Astrocyte (in vitro differentiated cells and primary cell): ENCODE measurements around the gene ZBTB44. TPM values are rescaled to one million over a fixed set of nuclear protein-coding genes. Genes with fewer than 3 reads are reported as not detected.

Experiments
- DNase-seq: peaks from one replicate; pipeline ENCODE4 v3.0.0-alpha.2; 2010; ENCODE audit warnings: low read depth
- FAIRE-seq: peaks from 2 replicates; lab custom pipeline; 2011; peaks lifted over from hg19 to GRCh38; lab: Jason Lieb, UNC
- H2AFZ ChIP-seq: 2 replicates; pipeline ENCODE4 v1.6.0; 2012; ENCODE audit warnings: low read depth, low read length, inconsistent platforms
- H3K27ac ChIP-seq: 2 replicates; pipeline ENCODE4 v1.5.1; 2011; ENCODE audit warnings: low read depth, low read length, inconsistent platforms
- H3K27me3 ChIP-seq: 2 replicates; pipeline ENCODE4 v1.6.0; 2011; ENCODE audit warnings: low read length, inconsistent platforms; ENCODE audit not compliant: insufficient read depth
- H3K36me3 ChIP-seq: 2 replicates; pipeline ENCODE4 v1.5.1; 2011; ENCODE audit warnings: low read length, inconsistent platforms; ENCODE audit not compliant: insufficient read depth
- H3K4me1 ChIP-seq: 2 replicates; pipeline ENCODE4 v1.5.1; 2011; ENCODE audit warnings: low read length, inconsistent platforms; ENCODE audit not compliant: insufficient read depth
- H3K4me2 ChIP-seq: 2 replicates; pipeline ENCODE4 v1.6.0; 2012; ENCODE audit warnings: low read length, inconsistent platforms
- H3K4me3 ChIP-seq: 2 replicates; pipeline ENCODE4 v1.5.1; 2011; ENCODE audit warnings: low read depth, mild to moderate bottlenecking, low read length, inconsistent platforms; ENCODE audit not compliant: insufficient read depth
- H3K79me2 ChIP-seq: 2 replicates; pipeline ENCODE4 v1.6.0; 2012; ENCODE audit warnings: mild to moderate bottlenecking, low read length, inconsistent platforms; ENCODE audit not compliant: insufficient read depth
- H3K9ac ChIP-seq: 2 replicates; pipeline ENCODE4 v1.6.0; 2012; ENCODE audit warnings: mild to moderate bottlenecking, low read length, inconsistent platforms
- H3K9me3 ChIP-seq: 2 replicates; pipeline ENCODE4 v1.5.1; 2012; ENCODE audit warnings: low read depth, mild to moderate bottlenecking, low read length, inconsistent platforms; ENCODE audit not compliant: insufficient read depth
- H4K20me1 ChIP-seq: 2 replicates; pipeline ENCODE4 v1.6.0; 2012; ENCODE audit warnings: low read length, inconsistent platforms; ENCODE audit not compliant: insufficient read depth
- H3K27ac Mint-ChIP-seq: one replicate; pipeline ENCODE4 v1.8.0; 2021; ENCODE audit warnings: mild to moderate bottlenecking, mixed read lengths; ENCODE audit not compliant: unreplicated experiment
- H3K27me3 Mint-ChIP-seq: one replicate; pipeline ENCODE4 v1.8.0; 2021; ENCODE audit warnings: low read depth, mixed read lengths; ENCODE audit not compliant: unreplicated experiment
- H3K36me3 Mint-ChIP-seq: one replicate; pipeline ENCODE4 v1.8.0; 2021; ENCODE audit warnings: low read depth, mixed read lengths; ENCODE audit not compliant: unreplicated experiment
- H3K4me1 Mint-ChIP-seq: one replicate; pipeline ENCODE4 v1.8.0; 2021; ENCODE audit warnings: low read depth, mixed read lengths; ENCODE audit not compliant: unreplicated experiment
- H3K4me3 Mint-ChIP-seq: one replicate; pipeline ENCODE4 v1.8.0; 2021; ENCODE audit warnings: mild to moderate bottlenecking, moderate library complexity, mixed read lengths; ENCODE audit not compliant: unreplicated experiment
- H3K9me3 Mint-ChIP-seq: one replicate; pipeline ENCODE4 v1.8.0; 2021; ENCODE audit warnings: mild to moderate bottlenecking, mixed read lengths; ENCODE audit not compliant: unreplicated experiment
- EZH2 ChIP-seq: IDR thresholded peaks from 2 replicates; pipeline ENCODE4 v1.6.1; 2012; ENCODE audit warnings: mild to moderate bottlenecking, low read length, inconsistent platforms; ENCODE audit not compliant: insufficient read depth
- total RNA-seq: library from RNA; stranded (reverse); gene quantifications from 2 replicates; pipeline ENCODE4 v1.2.1, GENCODE V29; 2021
- TF ChIP-seq, protein P1 (sequence below): IDR thresholded peaks from 2 replicates; pipeline ENCODE4 v1.5.1; 2011; ENCODE audit warnings: low read depth, mild to moderate bottlenecking, inconsistent platforms, low read length, moderate library complexity; ENCODE audit not compliant: insufficient read depth

The ZBTB44 gene
- total RNA-seq, 1 donor from 2014 or later = 25.3 TPM

DNA sequence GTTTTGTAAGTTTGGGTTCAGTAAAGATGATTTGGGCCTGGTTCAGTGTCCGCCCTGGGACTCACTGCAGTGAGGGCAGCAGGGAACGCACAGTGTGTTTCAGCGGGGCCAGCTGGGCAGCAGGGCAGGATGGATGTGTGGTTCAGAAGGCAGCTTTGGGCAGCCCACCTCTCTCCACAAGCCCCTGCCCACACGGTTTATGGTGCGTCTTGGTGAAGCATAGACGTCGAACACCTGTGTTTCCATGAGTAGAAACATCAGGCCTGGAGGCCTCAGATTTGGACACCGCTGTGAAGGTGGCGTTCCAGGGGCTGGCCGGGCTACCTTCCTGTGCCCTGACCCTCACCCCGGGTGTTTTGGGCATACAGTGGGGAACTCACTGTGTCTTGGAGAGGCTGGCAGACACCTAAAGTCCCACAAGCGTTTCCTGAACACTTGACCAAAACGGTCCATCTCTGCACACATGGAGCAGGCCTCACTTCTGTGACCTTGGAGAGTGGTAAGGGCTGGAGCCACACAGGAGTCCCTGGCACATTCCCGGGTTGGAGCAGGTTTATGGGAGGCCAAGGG, 96.1 kb downstream of the ZBTB44 start:
- no peak for FAIRE-seq

DNA sequence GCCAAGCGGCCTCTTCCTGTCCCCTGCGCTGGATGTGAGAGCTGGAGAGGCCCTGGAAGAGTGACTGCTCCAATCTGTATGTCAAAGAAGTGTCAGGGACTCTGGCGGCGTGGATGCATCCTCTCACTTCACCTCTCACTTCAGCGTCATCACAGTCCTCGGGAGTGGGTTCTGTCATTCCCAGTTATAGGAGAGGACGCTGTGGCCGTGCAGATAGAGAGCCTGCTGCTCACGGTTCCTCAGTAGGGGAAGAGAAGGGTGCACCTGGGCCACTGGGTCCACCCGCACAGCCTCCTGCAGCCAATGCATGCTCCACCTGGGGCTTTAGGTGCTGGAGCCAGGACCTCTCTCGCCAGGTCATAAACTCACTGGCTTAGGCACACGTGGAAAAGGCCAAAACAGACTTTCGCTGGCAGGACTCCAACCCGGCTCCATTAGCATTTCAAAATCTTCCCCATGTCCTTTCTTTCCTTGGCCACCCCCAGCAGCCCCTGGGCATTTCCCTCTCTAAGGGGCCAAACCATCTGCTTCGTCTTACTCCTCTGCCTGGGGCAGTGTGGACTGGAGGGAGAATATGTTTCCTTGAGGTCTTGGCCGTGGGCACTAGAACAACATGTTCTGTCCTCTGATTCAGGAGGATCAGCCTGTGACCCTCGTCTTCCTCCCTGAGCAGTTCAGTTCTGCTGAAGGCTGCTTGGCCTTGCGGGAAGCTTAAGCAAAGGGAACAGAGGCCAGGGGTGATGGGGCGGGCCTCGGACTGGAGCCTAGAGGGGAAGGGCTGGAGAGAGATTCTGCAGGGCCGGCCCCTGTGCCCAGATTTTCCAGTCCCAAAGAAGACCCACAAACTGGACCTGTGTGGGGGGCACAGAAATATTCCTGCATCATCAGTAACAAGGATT, 97.3 kb downstream of the ZBTB44 start:
- Histone ChIP-seq H3K4me2 (no peak overlapping the region), H3K9me3 (no peaks in the 10 kb centered on the region), H3K36me3 (no peaks in the 10 kb centered on the region), H3K79me2 (no peaks in the 10 kb centered on the region), H3K4me3 (no peak overlapping the region), H3K9ac (no peak overlapping the region), H3K27ac (no peak overlapping the region), H4K20me1 (no peaks in the 10 kb centered on the region), H3K27me3 (peaks cover 28% of the 10 kb centered on the region), H3K4me1 (no peaks in the 10 kb centered on the region), H2AFZ (no peak overlapping the region)
- no peak for FAIRE-seq
- Mint-ChIP-seq H3K27ac (no peak overlapping the region), H3K9me3 (peaks cover 7% of the 10 kb centered on the region), H3K36me3 (peaks cover 2% of the 10 kb centered on the region), H3K27me3 (peaks cover 50% of the 10 kb centered on the region), H3K4me3 (no peak overlapping the region), H3K4me1 (no peaks in the 10 kb centered on the region)
- DNase-seq = no peak
- TF ChIP-seq, protein P1, sequence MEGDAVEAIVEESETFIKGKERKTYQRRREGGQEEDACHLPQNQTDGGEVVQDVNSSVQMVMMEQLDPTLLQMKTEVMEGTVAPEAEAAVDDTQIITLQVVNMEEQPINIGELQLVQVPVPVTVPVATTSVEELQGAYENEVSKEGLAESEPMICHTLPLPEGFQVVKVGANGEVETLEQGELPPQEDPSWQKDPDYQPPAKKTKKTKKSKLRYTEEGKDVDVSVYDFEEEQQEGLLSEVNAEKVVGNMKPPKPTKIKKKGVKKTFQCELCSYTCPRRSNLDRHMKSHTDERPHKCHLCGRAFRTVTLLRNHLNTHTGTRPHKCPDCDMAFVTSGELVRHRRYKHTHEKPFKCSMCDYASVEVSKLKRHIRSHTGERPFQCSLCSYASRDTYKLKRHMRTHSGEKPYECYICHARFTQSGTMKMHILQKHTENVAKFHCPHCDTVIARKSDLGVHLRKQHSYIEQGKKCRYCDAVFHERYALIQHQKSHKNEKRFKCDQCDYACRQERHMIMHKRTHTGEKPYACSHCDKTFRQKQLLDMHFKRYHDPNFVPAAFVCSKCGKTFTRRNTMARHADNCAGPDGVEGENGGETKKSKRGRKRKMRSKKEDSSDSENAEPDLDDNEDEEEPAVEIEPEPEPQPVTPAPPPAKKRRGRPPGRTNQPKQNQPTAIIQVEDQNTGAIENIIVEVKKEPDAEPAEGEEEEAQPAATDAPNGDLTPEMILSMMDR = no peak

More for the DNA sequence above, 96.1 kb downstream of the ZBTB44 start:
- no peak overlapping the region for H3K4me3 ChIP-seq
- H3K9ac ChIP-seq = no peak overlapping the region
- Mint-ChIP-seq H3K27me3 (peaks cover 50% of the 10 kb centered on the region), H3K4me1 (no peaks in the 10 kb centered on the region), H3K9me3 (peaks cover 12% of the 10 kb centered on the region), H3K36me3 (peaks cover 2% of the 10 kb centered on the region), H3K27ac (no peak overlapping the region), H3K4me3 (no peak overlapping the region)
- H2AFZ ChIP-seq = no peak overlapping the region
- H3K27ac ChIP-seq = no peak overlapping the region
- H3K36me3 ChIP-seq = no peaks in the 10 kb centered on the region
- peaks cover 24% of the 10 kb centered on the region for H3K27me3 ChIP-seq
- TF ChIP-seq EZH2 = no peak
- no peak overlapping the region for H3K4me2 ChIP-seq
- no peaks in the 10 kb centered on the region for H4K20me1 ChIP-seq
- H3K4me1 ChIP-seq = no peaks in the 10 kb centered on the region
- H3K79me2 ChIP-seq = no peaks in the 10 kb centered on the region
- H3K9me3 ChIP-seq = no peaks in the 10 kb centered on the region
- DNase-seq = no peak

DNA sequence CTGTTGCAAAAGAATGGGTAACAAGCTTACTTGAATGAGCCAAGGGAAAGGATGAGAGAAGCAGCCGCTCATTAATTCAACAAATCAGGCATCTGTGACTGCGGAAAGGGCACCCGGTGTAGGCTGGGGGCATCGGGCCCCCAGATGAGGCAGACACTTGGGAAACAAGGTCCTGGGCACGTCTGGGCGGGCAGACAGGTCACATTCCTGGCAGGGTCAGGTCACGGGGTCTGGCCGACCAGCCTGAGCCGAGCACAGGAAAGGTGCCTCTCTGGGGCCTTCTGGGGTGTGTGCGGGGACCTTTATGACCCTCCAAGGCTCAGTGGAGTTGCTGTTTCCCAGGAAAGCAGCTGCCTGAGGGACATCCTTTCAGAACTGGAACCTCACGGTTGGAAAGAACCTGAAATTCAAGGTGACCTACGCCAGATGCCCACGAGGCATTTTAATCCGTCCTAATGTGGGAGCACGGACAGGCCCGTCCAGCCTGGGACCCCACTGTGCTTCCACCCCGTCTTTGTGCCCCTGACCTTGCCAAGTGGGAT, 98.1 kb downstream of the ZBTB44 start:
- no peaks in the 10 kb centered on the region for H3K36me3 ChIP-seq
- no peaks in the 10 kb centered on the region for H3K4me1 Mint-ChIP-seq
- H3K4me3 ChIP-seq = no peak overlapping the region
- DNase-seq (no peak), FAIRE-seq (no peak)
- H2AFZ ChIP-seq = no peak overlapping the region
- no peak overlapping the region for H3K4me3 Mint-ChIP-seq
- H3K9ac ChIP-seq = no peak overlapping the region
- H3K27ac ChIP-seq = no peak overlapping the region
- H3K9me3 Mint-ChIP-seq = peaks cover 4% of the 10 kb centered on the region
- no peak for TF ChIP-seq EZH2
- TF ChIP-seq, protein P1 = no peak
- peaks cover 51% of the 10 kb centered on the region for H3K27me3 Mint-ChIP-seq
- H3K36me3 Mint-ChIP-seq = peaks cover 2% of the 10 kb centered on the region
- no peaks in the 10 kb centered on the region for H3K9me3 ChIP-seq
- no peak overlapping the region for H3K4me2 ChIP-seq
- H3K27me3 ChIP-seq = peaks cover 36% of the 10 kb centered on the region
- no peaks in the 10 kb centered on the region for H3K79me2 ChIP-seq
- H3K27ac Mint-ChIP-seq = no peak overlapping the region
- no peaks in the 10 kb centered on the region for H3K4me1 ChIP-seq
- no peaks in the 10 kb centered on the region for H4K20me1 ChIP-seq
